AG09309 (cell line): ENCODE data around the gene EIF2AK3.

Experiments
- DNase-seq: peaks from one replicate; pipeline ENCODE4 v3.0.0-alpha.2; 2010; ENCODE audit warnings: low read depth
- H3K4me3 ChIP-seq: 2 replicates; pipeline ENCODE4 v1.5.1; 2011; ENCODE audit warnings: mild to moderate bottlenecking, low read depth, low read length, moderate library complexity; ENCODE audit not compliant: control insufficient read depth
- TF ChIP-seq, protein P1 (sequence below): IDR thresholded peaks from 2 replicates; pipeline ENCODE4 v1.5.1; 2011; ENCODE audit warnings: mild to moderate bottlenecking, low read depth, low read length, inconsistent platforms; ENCODE audit not compliant: insufficient read depth, control insufficient read depth; ENCODE audit errors: missing control alignments

Gene EIF2AK3

DNA sequence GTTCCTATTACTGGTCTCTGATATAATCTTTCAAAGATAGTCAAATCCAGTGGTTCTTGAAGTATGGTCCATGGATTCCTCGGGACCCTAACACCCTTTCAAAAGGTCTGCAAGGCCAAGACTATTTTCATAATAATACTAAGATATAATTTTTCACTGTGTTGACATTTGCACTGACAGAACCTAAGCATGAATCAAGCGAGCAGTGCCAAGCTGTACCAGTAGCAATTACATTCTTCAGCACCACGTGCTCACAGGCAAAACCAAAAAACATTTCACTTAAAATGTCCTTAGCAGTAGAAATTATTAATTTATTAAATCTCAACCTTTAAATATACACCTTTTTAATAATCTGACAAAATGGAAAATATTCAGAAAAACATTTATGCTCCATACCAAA is 59.1 kb downstream of the EIF2AK3 start:
- TF ChIP-seq, protein P1, sequence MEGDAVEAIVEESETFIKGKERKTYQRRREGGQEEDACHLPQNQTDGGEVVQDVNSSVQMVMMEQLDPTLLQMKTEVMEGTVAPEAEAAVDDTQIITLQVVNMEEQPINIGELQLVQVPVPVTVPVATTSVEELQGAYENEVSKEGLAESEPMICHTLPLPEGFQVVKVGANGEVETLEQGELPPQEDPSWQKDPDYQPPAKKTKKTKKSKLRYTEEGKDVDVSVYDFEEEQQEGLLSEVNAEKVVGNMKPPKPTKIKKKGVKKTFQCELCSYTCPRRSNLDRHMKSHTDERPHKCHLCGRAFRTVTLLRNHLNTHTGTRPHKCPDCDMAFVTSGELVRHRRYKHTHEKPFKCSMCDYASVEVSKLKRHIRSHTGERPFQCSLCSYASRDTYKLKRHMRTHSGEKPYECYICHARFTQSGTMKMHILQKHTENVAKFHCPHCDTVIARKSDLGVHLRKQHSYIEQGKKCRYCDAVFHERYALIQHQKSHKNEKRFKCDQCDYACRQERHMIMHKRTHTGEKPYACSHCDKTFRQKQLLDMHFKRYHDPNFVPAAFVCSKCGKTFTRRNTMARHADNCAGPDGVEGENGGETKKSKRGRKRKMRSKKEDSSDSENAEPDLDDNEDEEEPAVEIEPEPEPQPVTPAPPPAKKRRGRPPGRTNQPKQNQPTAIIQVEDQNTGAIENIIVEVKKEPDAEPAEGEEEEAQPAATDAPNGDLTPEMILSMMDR: no peak
- no peak overlapping the region for H3K4me3 ChIP-seq
- no peak for DNase-seq

DNA sequence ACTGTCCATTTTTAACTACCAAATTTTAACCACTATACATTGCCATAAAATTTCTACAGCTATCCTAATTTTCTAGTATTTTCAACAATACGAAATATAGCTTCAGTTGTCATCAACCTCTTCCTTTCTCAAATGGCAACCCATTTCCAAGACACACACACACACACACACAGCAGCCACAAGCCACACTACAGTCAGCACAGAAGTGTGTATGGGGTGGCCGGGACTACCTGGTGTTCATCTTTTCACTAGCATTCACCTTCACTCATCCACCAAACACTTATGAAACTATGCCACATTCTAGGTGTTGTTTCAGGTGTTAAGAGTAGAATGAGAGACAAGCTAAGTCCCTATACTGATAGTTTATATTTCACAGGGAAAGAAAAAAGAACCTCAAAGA is 62.9 kb downstream of the EIF2AK3 start:
- no peak for DNase-seq
- TF ChIP-seq, protein P1: no peak
- no peak overlapping the region for H3K4me3 ChIP-seq

DNA sequence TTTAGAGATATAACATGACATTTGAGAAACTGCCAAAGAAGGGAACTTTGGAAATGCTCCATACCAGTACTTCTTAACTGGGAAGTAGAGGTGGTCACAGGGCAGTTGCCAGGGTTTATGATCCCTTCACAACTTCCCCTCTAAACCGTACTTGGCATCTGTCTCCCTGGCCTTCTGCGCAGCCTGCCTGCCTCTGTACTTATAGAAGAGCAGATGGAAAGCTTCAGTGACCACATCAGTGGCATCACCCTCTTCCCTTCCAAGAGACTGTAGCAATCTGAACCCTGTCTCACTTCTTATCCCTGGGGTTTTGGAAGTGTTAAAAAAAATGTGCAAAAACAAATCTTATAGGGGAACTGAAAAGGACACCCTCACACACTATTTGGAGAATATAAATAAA is 64.1 kb downstream of the EIF2AK3 start:
- TF ChIP-seq, protein P1: no peak
- no peak overlapping the region for H3K4me3 ChIP-seq
- no peak for DNase-seq

- H3K4me3 ChIP-seq: no peak overlapping the region
- no peak for DNase-seq
- TF ChIP-seq, protein P1: no peak
These were observed 65.4 kb downstream of the EIF2AK3 start for GRCh38 chr2:88561646-88562388.

DNA sequence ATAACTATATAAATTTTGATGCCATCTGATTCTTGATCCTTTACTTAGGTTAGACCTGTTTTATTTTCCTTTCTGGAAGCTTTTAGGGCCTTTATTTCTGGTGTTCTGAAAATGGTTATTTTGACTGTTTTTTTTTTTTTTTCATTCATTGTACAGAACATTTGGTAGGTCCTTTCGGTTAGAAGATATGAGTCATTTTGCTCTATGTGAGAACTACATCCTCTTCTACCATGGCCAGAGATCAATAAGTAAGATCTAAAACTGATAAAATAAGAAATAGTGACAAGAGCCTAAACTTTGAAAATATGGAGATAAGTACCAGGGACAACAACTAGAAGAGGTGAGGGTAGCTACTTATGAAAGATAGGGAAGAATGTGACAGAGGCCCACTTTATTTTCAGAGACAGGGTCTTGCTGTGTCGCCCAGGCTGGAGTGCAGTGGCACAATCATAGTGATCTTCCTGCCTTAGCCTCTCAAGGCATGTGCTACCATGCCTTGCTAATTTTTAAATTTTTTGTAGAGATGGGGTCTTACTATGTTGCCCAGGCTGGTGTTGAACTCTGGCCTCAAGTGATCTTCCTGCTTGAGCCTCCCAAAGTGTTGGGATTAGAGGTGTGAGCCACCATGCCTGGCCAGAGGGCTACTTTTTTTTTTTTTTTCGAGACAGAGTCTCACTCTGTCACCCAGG is 66.5 kb downstream of the EIF2AK3 start:
- DNase-seq: no peak
- TF ChIP-seq, protein P1: no peak
- H3K4me3 ChIP-seq: no peak overlapping the region

GRCh38 chr2:88557290-88557689 is 70.0 kb downstream of the EIF2AK3 start:
- no peak for DNase-seq
- H3K4me3 ChIP-seq: no peak overlapping the region
- TF ChIP-seq, protein P1: no peak
